Right atrium auricular region (tissue), 2 donors: ENCODE data around the gene CALML6. TPM values are rescaled to one million over a fixed set of nuclear protein-coding genes. Genes with fewer than 3 reads are reported as not detected.

ENCODE experiments used
- DNase-seq: peaks from one replicate; pipeline ENCODE4 v3.0.0-alpha.2; 2019; ENCODE audit warnings: low spot score
- H3K27ac ChIP-seq, 2 donors: fragments of 200-600 bp; sonication (generic); 1 replicate in 1 of 2; 2 replicates in 1 of 2; pipeline ENCODE4 v1.5.1; 2016 to 2019
- H3K27me3 ChIP-seq, 2 donors: fragments of 200-600 bp; sonication (generic); one replicate each; pipeline versions ENCODE4 v1.5.1 to v1.6.0; 2017 to 2019
- H3K36me3 ChIP-seq: fragments of 200-600 bp; sonication (generic); one replicate; pipeline ENCODE4 v1.5.1; 2016
- H3K4me1 ChIP-seq, 2 donors: fragments of 200-600 bp; sonication (generic); one replicate each; pipeline versions ENCODE4 v1.5.1 to v1.6.0; 2017 to 2019
- H3K4me3 ChIP-seq, 2 donors: fragments of 200-600 bp; sonication (generic); 1 replicate in 1 of 2; 2 replicates in 1 of 2; pipeline ENCODE4 v1.5.1; 2017 to 2019; ENCODE audit warnings: mild to moderate bottlenecking in 1 of 2, moderate library complexity in 1 of 2
- H3K9me3 ChIP-seq, 2 donors: fragments of 200-600 bp; sonication (generic); one replicate each; pipeline ENCODE4 v1.5.1; 2019
- total RNA-seq, 2 donors: library from RNA; depleted of rRNA; stranded (reverse); fragments of >200 nt; gene quantifications; one replicate each; pipeline ENCODE4 v1.1.0, GENCODE V29; 2016
- TF ChIP-seq, protein P1 (sequence below), 2 donors: fragments of 200-600 bp; sonication (generic); IDR thresholded peaks; one replicate each; pipeline ENCODE4 v1.5.1; 2019; ENCODE audit warnings: antibody characterized with exemption in 2 of 2

Gene CALML6
- total RNA-seq, 2 donors from 2014 or later = not detected

DNA sequence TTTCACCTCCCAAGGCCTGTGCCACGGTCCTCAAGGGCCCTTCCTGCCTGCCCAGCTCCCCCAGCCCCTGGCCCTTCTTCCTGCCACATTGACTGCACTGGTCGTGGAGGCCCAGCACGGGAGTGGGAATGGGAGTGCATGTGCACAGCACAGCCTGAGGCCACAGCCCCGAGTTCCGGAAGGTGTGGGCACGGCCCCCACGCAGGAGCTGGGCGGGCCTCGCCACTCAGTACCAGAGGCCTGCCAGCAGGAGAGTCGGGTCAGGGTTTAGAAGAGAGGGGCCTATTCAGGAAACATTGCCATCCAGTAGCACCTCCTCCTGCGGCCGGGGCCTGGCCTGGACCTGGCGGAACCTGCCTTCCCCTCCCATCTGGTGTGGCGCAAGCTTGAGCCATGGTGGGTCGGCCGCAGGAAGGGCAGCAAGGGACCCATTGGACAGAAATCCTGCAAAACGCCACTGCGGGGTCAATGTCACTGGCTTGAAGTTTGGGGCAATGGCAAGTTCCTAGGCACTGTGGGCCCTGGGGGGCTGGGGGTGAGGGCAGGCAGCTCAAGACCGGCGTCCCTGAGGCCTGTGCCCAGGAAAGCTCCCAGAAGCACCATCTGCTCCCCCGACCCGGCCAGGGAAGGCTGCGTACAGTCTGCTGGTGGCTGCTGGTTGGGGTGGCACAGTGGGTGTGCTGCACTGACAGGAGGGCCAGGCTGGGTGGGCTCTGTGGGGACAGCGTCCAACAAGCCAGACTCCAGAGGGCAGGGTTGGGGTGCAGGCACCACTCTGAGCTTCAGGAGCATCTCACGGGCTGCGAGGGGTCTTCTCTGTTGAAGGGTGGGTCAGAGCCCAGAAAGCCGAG is 5.8 kb downstream of the CALML6 start:
- Histone ChIP-seq H3K4me3 (no peak overlapping the region), H3K27me3 (no peaks in the 10 kb centered on the region), H3K27ac (no peak overlapping the region), H3K36me3 (no peaks in the 10 kb centered on the region), H3K4me1 (peaks cover 0 to 17% of the 10 kb centered on the region in 2 donors), H3K9me3 (no peaks in the 10 kb centered on the region)
- TF ChIP-seq, protein P1, sequence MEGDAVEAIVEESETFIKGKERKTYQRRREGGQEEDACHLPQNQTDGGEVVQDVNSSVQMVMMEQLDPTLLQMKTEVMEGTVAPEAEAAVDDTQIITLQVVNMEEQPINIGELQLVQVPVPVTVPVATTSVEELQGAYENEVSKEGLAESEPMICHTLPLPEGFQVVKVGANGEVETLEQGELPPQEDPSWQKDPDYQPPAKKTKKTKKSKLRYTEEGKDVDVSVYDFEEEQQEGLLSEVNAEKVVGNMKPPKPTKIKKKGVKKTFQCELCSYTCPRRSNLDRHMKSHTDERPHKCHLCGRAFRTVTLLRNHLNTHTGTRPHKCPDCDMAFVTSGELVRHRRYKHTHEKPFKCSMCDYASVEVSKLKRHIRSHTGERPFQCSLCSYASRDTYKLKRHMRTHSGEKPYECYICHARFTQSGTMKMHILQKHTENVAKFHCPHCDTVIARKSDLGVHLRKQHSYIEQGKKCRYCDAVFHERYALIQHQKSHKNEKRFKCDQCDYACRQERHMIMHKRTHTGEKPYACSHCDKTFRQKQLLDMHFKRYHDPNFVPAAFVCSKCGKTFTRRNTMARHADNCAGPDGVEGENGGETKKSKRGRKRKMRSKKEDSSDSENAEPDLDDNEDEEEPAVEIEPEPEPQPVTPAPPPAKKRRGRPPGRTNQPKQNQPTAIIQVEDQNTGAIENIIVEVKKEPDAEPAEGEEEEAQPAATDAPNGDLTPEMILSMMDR (IDR thresholded peaks at IDR 0.05) = no peak
- no peak for DNase-seq

DNA sequence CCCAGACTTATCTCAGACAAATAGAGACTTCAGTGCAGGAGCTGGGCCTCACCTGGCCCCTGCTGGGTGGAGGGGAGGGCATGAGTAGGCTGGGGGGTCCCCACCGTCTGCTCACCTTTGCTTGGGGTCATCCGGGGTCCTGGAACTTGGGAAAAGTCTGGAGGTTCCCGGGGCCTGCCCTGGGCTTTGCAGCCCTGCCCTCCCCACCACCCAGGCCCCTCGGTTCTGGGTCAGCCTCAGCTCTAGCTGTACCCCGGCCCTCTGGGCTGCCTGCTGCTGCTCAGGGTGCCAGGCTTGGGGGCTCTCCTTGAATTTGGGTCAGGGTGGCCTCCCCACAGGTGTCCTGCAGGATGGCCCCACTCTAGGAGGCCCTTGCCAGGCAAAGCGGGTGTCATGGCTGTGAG is 6.4 kb downstream of the CALML6 start:
- no peaks in the 10 kb centered on the region for H3K9me3 ChIP-seq
- H3K4me3 ChIP-seq = no peak overlapping the region
- H3K4me1 ChIP-seq = peaks cover 0 to 17% of the 10 kb centered on the region in 2 donors
- no peak for DNase-seq
- no peaks in the 10 kb centered on the region for H3K27me3 ChIP-seq
- H3K36me3 ChIP-seq = no peaks in the 10 kb centered on the region
- TF ChIP-seq, protein P1 (IDR thresholded peaks at IDR 0.05) = no peak
- H3K27ac ChIP-seq = no peak overlapping the region

DNA sequence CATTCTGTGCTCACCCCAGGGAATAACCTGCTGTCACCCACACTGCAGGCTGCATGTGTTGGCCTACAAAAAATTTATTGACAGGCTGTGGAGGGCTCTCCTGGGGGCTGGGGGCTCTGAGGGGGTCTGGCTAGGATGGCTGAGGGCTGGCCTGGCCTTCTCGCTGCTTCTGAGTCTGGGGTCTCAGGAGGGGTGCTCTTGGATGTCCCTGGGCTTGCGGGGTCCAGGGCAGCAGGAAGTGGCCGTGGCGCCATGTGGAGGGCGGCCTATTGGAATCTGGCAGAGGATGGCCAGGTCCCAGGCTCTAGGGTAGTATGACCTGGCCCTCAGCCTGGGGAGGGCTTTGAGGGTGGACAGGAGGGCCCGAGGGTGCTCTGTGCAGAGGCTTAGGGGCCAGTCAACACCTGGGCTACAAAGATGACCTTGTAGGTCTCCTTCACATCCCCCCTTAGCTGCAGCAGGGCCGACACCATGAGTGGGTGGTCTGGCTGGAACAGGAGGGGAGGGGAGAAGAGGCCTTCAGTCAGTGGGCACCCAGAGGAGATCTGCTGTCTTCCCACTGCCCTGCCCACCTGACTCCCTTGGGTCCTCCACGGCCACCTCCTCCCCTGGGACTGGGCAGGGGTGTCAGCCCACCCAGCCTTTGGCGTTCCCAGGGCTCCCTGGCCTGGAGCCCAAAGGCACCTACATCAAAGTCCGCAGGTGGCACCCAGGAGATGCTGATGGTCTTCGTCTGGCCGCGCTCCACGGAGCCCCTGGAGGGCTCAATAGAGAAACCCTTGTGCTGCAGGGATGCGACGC is 7.0 kb downstream of the CALML6 start:
- Histone ChIP-seq H3K27me3 (no peaks in the 10 kb centered on the region), H3K27ac (no peak overlapping the region), H3K4me1 (peaks cover 0 to 17% of the 10 kb centered on the region in 2 donors), H3K4me3 (no peak overlapping the region), H3K9me3 (no peaks in the 10 kb centered on the region), H3K36me3 (no peaks in the 10 kb centered on the region)
- no peak for DNase-seq
- TF ChIP-seq, protein P1 (IDR thresholded peaks at IDR 0.05) = no peak

DNA sequence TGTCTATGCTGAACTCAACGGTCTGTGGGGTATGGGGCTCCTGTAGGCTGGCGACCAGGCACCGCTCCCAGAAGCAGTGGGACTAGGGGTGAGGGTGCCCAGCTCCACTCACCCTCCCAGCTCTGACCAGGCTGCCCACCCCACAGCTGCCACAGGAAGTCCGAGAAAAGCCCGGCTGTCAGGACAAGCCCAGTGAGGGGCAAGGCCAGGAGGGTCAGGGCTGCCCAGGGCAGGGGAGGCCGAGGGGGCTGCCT is 7.6 kb downstream of the CALML6 start:
- H3K9me3 ChIP-seq = no peaks in the 10 kb centered on the region
- no peak for DNase-seq
- no peaks in the 10 kb centered on the region for H3K36me3 ChIP-seq
- H3K27ac ChIP-seq = no peak overlapping the region
- TF ChIP-seq, protein P1 (IDR thresholded peaks at IDR 0.05) = no peak
- H3K4me1 ChIP-seq = peaks cover 0 to 22% of the 10 kb centered on the region in 2 donors
- H3K27me3 ChIP-seq = no peaks in the 10 kb centered on the region
- H3K4me3 ChIP-seq = no peak overlapping the region

DNA sequence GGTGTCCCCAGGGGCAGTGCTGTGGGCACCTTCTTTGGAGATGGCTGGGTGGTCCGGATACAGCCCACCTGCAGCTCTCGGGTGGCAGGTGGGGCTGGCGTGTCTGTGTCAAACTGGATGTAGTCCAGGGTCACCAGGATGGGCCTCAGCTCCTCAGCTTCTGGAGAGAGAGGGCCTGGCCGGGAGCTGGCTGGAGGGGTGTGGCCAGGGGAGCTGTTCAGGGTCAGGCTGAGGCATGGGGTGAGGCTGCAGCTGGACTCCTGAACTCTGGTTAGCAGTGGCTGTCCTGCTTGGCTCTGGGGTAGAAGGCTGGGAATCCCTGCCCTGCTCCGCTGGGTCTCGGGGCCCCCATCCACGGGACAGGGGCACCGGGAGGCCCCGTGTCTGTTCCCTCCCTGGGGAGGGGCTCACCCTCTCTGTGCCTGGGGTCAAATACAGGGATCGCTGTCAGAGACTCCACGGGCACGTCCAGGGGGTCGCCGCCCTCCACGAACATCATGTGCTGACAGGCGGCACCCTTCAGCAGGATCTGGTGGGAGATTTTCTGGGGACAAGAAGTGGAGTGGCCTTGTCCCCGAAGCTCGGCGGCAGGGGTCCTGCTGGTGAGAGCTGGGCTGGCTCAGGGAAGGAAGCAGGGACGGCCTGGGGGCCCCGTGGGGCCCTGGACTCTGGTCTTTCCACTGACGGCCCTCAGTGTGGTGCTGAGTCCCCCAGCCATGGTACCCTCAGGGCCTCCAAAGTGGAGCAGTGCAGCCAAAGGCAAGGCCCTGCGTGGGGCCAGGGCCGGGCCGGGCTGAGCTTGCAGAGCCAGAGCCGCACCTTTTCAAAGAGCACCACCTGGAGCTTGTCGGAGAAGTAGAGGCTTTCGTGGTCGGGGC is 8.1 kb downstream of the CALML6 start:
- H3K9me3 ChIP-seq = no peaks in the 10 kb centered on the region
- TF ChIP-seq, protein P1 (IDR thresholded peaks at IDR 0.05) = no peak
- no peak overlapping the region for H3K4me3 ChIP-seq
- H3K27me3 ChIP-seq = no peaks in the 10 kb centered on the region
- no peak overlapping the region for H3K27ac ChIP-seq
- no peaks in the 10 kb centered on the region for H3K36me3 ChIP-seq
- DNase-seq = no peak
- peaks cover 0 to 25% of the 10 kb centered on the region in 2 donors for H3K4me1 ChIP-seq
